Measurements from ENCODE around the gene XRN1.
"Not testable (repeated sequence)": the region's sequence is repeated elsewhere in the genome, so short reads cannot be mapped to it uniquely, and the experiment has no call there.

The XRN1 gene

GRCh38 chr3:142450881-142451280, 3.0 kb upstream of the XRN1 start:
- Histone ChIP-seq H3K4me3 (ENCODE audit: low read length) (no peak overlapping the region), H3K9ac (ENCODE audit: low read length) (no peak overlapping the region), H3K4me1 (ENCODE audit: control insufficient read depth, insufficient read depth, low read length) (peaks cover under 1% of the 10 kb centered on the region), H3K9me3 (ENCODE audit: control insufficient read depth, low read length) (no peaks in the 10 kb centered on the region), H3K36me3 (ENCODE audit: control insufficient read depth, insufficient read depth, low read length) (no peaks in the 10 kb centered on the region), H3K27me3 (ENCODE audit: control insufficient read depth, insufficient read depth, low read length) (no peaks in the 10 kb centered on the region)

GRCh38 chr3:142450189-142450588, 2.4 kb upstream of the XRN1 start:
- Histone ChIP-seq H3K4me3 (ENCODE audit: low read length) (no peak overlapping the region), H3K36me3 (ENCODE audit: control insufficient read depth, insufficient read depth, low read length) (no peaks in the 10 kb centered on the region), H3K9me3 (ENCODE audit: control insufficient read depth, low read length) (no peaks in the 10 kb centered on the region), H3K9ac (ENCODE audit: low read length) (no peak overlapping the region), H3K27me3 (ENCODE audit: control insufficient read depth, insufficient read depth, low read length) (no peaks in the 10 kb centered on the region), H3K4me1 (ENCODE audit: control insufficient read depth, insufficient read depth, low read length) (peaks cover 8% of the 10 kb centered on the region)

- H3K9me3 ChIP-seq (ENCODE audit: control insufficient read depth, low read length): no peaks in the 10 kb centered on the region
- H3K27me3 ChIP-seq (ENCODE audit: control insufficient read depth, insufficient read depth, low read length): no peaks in the 10 kb centered on the region
- H3K9ac ChIP-seq (ENCODE audit: low read length): peak overlapping the region; percentile 100
- peaks cover 8% of the 10 kb centered on the region for H3K4me1 ChIP-seq (ENCODE audit: control insufficient read depth, insufficient read depth, low read length)
- no peaks in the 10 kb centered on the region for H3K36me3 ChIP-seq (ENCODE audit: control insufficient read depth, insufficient read depth, low read length)
- H3K4me3 ChIP-seq (ENCODE audit: low read length): peak overlapping the region; percentile 99
Measured at GRCh38 chr3:142447301-142447851, 461 bp downstream of the XRN1 start.

GRCh38 chr3:142445816-142446254, 2.0 kb downstream of the XRN1 start:
- no peaks in the 10 kb centered on the region for H3K9me3 ChIP-seq (ENCODE audit: control insufficient read depth, low read length)
- no peaks in the 10 kb centered on the region for H3K36me3 ChIP-seq (ENCODE audit: control insufficient read depth, insufficient read depth, low read length)
- peaks cover 8% of the 10 kb centered on the region for H3K4me1 ChIP-seq (ENCODE audit: control insufficient read depth, insufficient read depth, low read length)
- H3K4me3 ChIP-seq (ENCODE audit: low read length): no peak overlapping the region
- no peaks in the 10 kb centered on the region for H3K27me3 ChIP-seq (ENCODE audit: control insufficient read depth, insufficient read depth, low read length)
- H3K9ac ChIP-seq (ENCODE audit: low read length): peak overlapping the region; percentile 100

- no peaks in the 10 kb centered on the region for H3K36me3 ChIP-seq (ENCODE audit: control insufficient read depth, insufficient read depth, low read length)
- no peaks in the 10 kb centered on the region for H3K27me3 ChIP-seq (ENCODE audit: control insufficient read depth, insufficient read depth, low read length)
- peaks cover 12% of the 10 kb centered on the region for H3K4me1 ChIP-seq (ENCODE audit: control insufficient read depth, insufficient read depth, low read length)
- H3K9me3 ChIP-seq (ENCODE audit: control insufficient read depth, low read length): no peaks in the 10 kb centered on the region
- H3K9ac ChIP-seq (ENCODE audit: low read length): no peak overlapping the region
- H3K4me3 ChIP-seq (ENCODE audit: low read length): no peak overlapping the region
Measured at GRCh38 chr3:142444343-142444742, 3.5 kb downstream of the XRN1 start.

GRCh38 chr3:142443060-142443459, 4.8 kb downstream of the XRN1 start:
- H3K4me3 ChIP-seq (ENCODE audit: low read length); H3K36me3 ChIP-seq (ENCODE audit: control insufficient read depth, insufficient read depth, low read length); H3K9me3 ChIP-seq (ENCODE audit: control insufficient read depth, low read length); H3K27me3 ChIP-seq (ENCODE audit: control insufficient read depth, insufficient read depth, low read length); H3K9ac ChIP-seq (ENCODE audit: low read length): not testable (repeated sequence)
- H3K4me1 ChIP-seq (ENCODE audit: control insufficient read depth, insufficient read depth, low read length): peaks cover 12% of the 10 kb centered on the region

- not testable (repeated sequence) for H3K36me3 ChIP-seq (ENCODE audit: control insufficient read depth, insufficient read depth, low read length); H3K27me3 ChIP-seq (ENCODE audit: control insufficient read depth, insufficient read depth, low read length); H3K4me3 ChIP-seq (ENCODE audit: low read length); H3K4me1 ChIP-seq (ENCODE audit: control insufficient read depth, insufficient read depth, low read length); H3K9me3 ChIP-seq (ENCODE audit: control insufficient read depth, low read length); H3K9ac ChIP-seq (ENCODE audit: low read length)
Measured at GRCh38 chr3:142439499-142440220, 8.2 kb downstream of the XRN1 start.

GRCh38 chr3:142438096-142438495, 9.7 kb downstream of the XRN1 start:
- H3K4me3 ChIP-seq (ENCODE audit: low read length); H3K27me3 ChIP-seq (ENCODE audit: control insufficient read depth, insufficient read depth, low read length); H3K4me1 ChIP-seq (ENCODE audit: control insufficient read depth, insufficient read depth, low read length); H3K9me3 ChIP-seq (ENCODE audit: control insufficient read depth, low read length); H3K9ac ChIP-seq (ENCODE audit: low read length); H3K36me3 ChIP-seq (ENCODE audit: control insufficient read depth, insufficient read depth, low read length): not testable (repeated sequence)

GRCh38 chr3:142436951-142437585, 10.8 kb downstream of the XRN1 start:
- Histone ChIP-seq H3K4me1 (ENCODE audit: control insufficient read depth, insufficient read depth, low read length) (peaks cover 4% of the 10 kb centered on the region), H3K4me3 (ENCODE audit: low read length) (no peak overlapping the region), H3K36me3 (ENCODE audit: control insufficient read depth, insufficient read depth, low read length) (no peaks in the 10 kb centered on the region), H3K27me3 (ENCODE audit: control insufficient read depth, insufficient read depth, low read length) (no peaks in the 10 kb centered on the region), H3K9ac (ENCODE audit: low read length) (no peak overlapping the region), H3K9me3 (ENCODE audit: control insufficient read depth, low read length) (no peaks in the 10 kb centered on the region)

GRCh38 chr3:142434503-142434902, 13.3 kb downstream of the XRN1 start:
- no peaks in the 10 kb centered on the region for H3K27me3 ChIP-seq (ENCODE audit: control insufficient read depth, insufficient read depth, low read length)
- no peak overlapping the region for H3K9ac ChIP-seq (ENCODE audit: low read length)
- H3K4me1 ChIP-seq (ENCODE audit: control insufficient read depth, insufficient read depth, low read length): no peaks in the 10 kb centered on the region
- no peaks in the 10 kb centered on the region for H3K36me3 ChIP-seq (ENCODE audit: control insufficient read depth, insufficient read depth, low read length)
- H3K9me3 ChIP-seq (ENCODE audit: control insufficient read depth, low read length): no peaks in the 10 kb centered on the region
- no peak overlapping the region for H3K4me3 ChIP-seq (ENCODE audit: low read length)

GRCh38 chr3:142433110-142433509, 14.7 kb downstream of the XRN1 start:
- Histone ChIP-seq H3K4me1 (ENCODE audit: control insufficient read depth, insufficient read depth, low read length) (no peaks in the 10 kb centered on the region), H3K4me3 (ENCODE audit: low read length) (no peak overlapping the region), H3K9ac (ENCODE audit: low read length) (no peak overlapping the region), H3K36me3 (ENCODE audit: control insufficient read depth, insufficient read depth, low read length) (no peaks in the 10 kb centered on the region), H3K27me3 (ENCODE audit: control insufficient read depth, insufficient read depth, low read length) (no peaks in the 10 kb centered on the region), H3K9me3 (ENCODE audit: control insufficient read depth, low read length) (no peaks in the 10 kb centered on the region)

- Histone ChIP-seq H3K9me3 (ENCODE audit: control insufficient read depth, low read length) (no peaks in the 10 kb centered on the region), H3K9ac (ENCODE audit: low read length) (no peak overlapping the region), H3K4me3 (ENCODE audit: low read length) (no peak overlapping the region), H3K27me3 (ENCODE audit: control insufficient read depth, insufficient read depth, low read length) (no peaks in the 10 kb centered on the region), H3K4me1 (ENCODE audit: control insufficient read depth, insufficient read depth, low read length) (no peaks in the 10 kb centered on the region), H3K36me3 (ENCODE audit: control insufficient read depth, insufficient read depth, low read length) (no peaks in the 10 kb centered on the region)
Measured at GRCh38 chr3:142429582-142429981, 18.3 kb downstream of the XRN1 start.

All from mucosa of stomach (tissue), 1 donor.